HUES64 (cell line): ENCODE data around the gene MAPK10.

ENCODE experiments used
- H3K27ac ChIP-seq: 2 replicates; pipeline ENCODE4 v1.7.0; 2013; ENCODE audit warnings: low read depth, low read length, inconsistent platforms
- H3K27me3 ChIP-seq: 2 replicates; pipeline ENCODE4 v1.6.1; 2013; ENCODE audit warnings: mild to moderate bottlenecking, low read length; ENCODE audit not compliant: insufficient read depth
- H3K36me3 ChIP-seq: 2 replicates; pipeline ENCODE4 v1.6.1; 2013; ENCODE audit warnings: mild to moderate bottlenecking, low read length; ENCODE audit not compliant: insufficient read depth
- H3K4me1 ChIP-seq: 2 replicates; pipeline ENCODE4 v1.6.1; 2013; ENCODE audit warnings: mild to moderate bottlenecking, low read length, moderate library complexity; ENCODE audit not compliant: insufficient read depth
- H3K4me3 ChIP-seq: 2 replicates; pipeline ENCODE4 v1.5.1; 2013; ENCODE audit warnings: mild to moderate bottlenecking, low read length, moderate library complexity
- H3K9ac ChIP-seq: 2 replicates; pipeline ENCODE4 v1.6.1; 2013; ENCODE audit warnings: mild to moderate bottlenecking, low read depth, low read length
- H3K9me3 ChIP-seq: 2 replicates; pipeline ENCODE4 v1.6.1; 2013; ENCODE audit warnings: low read depth, low read length; ENCODE audit not compliant: insufficient read depth
- WGBS: fragments of 150-250, 120-280 bp; methylation state at CpG from one replicate; pipeline ENCODE4 v1.1.7; 2013; ENCODE audit warnings: missing lambda C conversion rate; 5-methylcytosine and 5-hydroxymethylcytosine counted together

MAPK10 gene

DNA sequence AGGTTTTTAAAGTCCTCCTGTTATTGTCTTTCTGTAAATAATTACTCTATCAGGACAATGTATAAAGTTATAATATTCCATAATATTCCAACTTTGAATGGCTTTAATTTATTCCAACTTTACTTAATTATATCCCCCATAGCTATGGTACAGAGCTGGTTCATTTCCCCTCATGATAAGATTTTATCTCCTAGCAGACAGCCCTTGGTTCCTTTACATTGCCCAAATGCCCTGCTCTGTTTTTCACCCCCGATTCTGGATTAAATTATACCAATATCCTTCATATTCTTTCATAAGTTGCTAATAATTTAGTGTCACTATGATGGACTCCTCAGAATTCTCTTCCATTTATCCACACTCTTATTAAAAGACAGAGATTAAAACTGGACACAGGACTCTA lies 340.5 kb downstream of the MAPK10 start:
- H3K4me1 ChIP-seq, result peaks cover 18% of the 10 kb centered on the region
- H3K9ac ChIP-seq, result no peak overlapping the region
- no peaks in the 10 kb centered on the region for H3K27me3 ChIP-seq
- H3K9me3 ChIP-seq, result no peaks in the 10 kb centered on the region
- WGBS, result 100% methylated on average over 1 of the region's 1 CpG
- no peak overlapping the region for H3K27ac ChIP-seq
- no peak overlapping the region for H3K4me3 ChIP-seq
- no peaks in the 10 kb centered on the region; the same call in 1 of the 2 replicates for H3K36me3 ChIP-seq

DNA sequence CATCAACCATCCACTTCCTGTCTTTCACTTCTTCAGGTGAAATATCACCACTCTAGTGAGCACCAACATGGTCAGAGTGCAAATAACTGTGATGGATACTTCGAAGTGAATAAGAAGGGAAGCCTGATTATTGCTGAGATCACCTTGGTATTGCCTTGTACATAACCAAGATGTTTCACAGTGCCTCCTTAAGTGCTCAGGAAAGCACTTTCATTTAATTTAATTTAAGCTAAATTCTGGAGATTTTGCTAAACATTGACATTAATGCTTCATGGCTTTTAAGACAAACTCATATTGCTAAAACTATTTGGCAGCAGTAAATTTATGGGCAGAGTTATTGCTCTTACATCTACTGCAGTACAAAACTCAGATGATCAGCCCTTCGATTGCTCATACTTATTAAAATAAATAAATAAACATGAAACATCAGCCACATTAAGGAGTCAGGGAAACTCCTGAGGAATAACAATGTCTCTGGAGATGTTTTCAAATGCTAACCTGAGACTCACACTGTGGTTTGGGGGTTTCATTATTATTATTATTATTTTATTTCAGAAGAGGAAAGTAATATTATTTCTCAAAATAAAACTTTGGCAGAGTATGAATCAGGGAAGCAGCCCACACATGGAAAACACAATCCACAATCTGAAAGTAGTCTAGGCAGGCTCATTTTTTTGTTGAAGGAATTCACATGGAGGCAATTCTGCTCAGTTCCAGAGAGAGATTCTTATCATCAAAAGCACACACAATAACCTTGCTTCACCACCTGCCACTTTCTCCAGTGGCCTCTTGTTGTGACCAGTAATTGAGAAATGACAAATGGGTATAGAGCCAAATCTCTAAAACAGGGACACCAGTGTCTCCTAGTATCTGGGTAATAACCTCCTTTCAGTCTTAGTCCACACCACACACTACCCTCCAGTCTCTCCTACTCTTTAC lies 344.2 kb downstream of the MAPK10 start:
- no peaks in the 10 kb centered on the region for H3K27me3 ChIP-seq
- no peak overlapping the region for H3K9ac ChIP-seq
- no peaks in the 10 kb centered on the region for H3K36me3 ChIP-seq
- H3K9me3 ChIP-seq, result no peaks in the 10 kb centered on the region
- 100% methylated on average over 1 of the region's 2 CpGs for WGBS
- H3K27ac ChIP-seq, result no peak overlapping the region
- H3K4me1 ChIP-seq, result peaks cover 25% of the 10 kb centered on the region
- no peak overlapping the region for H3K4me3 ChIP-seq

DNA sequence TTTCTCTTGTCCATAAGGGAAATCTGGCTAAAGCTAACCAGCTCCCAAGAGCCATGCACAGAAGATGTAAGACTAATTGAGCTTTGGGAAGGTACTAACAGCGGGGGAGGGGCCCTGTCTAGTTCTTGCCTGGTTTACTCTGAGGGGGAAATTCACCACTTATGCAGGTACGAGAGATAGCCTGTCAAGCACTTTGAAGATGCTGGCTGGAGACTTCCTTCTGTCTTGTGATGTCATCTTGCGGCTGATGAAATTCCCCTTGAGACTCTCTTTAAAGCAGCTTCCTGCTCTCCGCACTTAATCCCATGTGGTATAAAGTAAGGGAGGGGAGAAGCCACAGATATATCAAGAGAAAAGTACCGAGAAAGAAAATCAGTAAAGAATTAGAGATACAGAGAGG lies 345.3 kb downstream of the MAPK10 start:
- no peaks in the 10 kb centered on the region for H3K9me3 ChIP-seq
- no peak overlapping the region for H3K4me3 ChIP-seq
- peaks cover 25% of the 10 kb centered on the region for H3K4me1 ChIP-seq
- H3K9ac ChIP-seq, result no peak overlapping the region
- no peak overlapping the region for H3K27ac ChIP-seq
- no peaks in the 10 kb centered on the region for H3K27me3 ChIP-seq
- no peaks in the 10 kb centered on the region for H3K36me3 ChIP-seq
- WGBS, result 78% methylated on average over 4 of the region's 5 CpGs

DNA sequence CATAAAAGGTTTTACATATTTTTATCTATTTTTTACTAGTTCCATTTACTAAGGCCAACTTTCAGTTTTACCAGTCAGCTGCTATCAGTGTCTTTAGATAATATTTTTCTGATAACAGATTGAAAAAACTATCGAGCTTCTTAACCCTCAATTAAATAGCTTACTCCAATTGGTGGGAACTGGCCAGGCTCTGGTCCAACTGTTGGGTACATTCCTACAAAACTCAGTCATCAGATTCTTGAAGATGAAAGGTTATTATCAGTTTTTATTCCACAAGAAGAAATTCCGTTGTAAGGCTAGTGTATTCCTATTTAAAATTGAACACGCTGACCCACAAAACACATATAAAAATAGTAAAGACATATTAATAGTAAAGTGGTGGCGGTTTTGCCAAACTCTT lies 346.2 kb downstream of the MAPK10 start:
- WGBS, result 100% methylated on average over 2 of the region's 4 CpGs
- H3K4me1 ChIP-seq, result peaks cover 25% of the 10 kb centered on the region
- H3K27ac ChIP-seq, result no peak overlapping the region
- no peak overlapping the region for H3K4me3 ChIP-seq
- H3K9ac ChIP-seq, result no peak overlapping the region
- no peaks in the 10 kb centered on the region for H3K9me3 ChIP-seq
- no peaks in the 10 kb centered on the region for H3K36me3 ChIP-seq
- H3K27me3 ChIP-seq, result no peaks in the 10 kb centered on the region

DNA sequence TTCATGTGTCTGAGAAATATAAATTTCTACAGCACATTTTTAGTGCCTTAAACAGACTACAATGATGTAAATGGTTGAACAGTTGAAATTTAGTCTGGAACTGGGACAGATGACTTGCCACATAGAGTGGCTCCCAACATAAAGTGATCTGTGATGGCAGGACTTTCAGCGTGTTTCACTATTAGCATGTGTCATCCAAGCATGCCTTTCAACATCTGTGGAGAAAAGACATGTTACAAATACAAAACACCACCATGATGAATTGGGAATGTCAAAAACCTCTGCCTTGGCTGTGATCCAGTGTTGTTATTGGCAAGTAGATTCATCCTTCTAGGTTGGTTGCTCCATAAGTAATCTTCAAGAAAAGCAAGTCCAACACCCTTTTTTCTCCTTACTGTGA lies 348.7 kb downstream of the MAPK10 start:
- Histone ChIP-seq H3K27me3 (no peaks in the 10 kb centered on the region), H3K4me3 (no peak overlapping the region), H3K4me1 (peaks cover 25% of the 10 kb centered on the region), H3K27ac (no peak overlapping the region), H3K9ac (no peak overlapping the region), H3K9me3 (no peaks in the 10 kb centered on the region), H3K36me3 (no peaks in the 10 kb centered on the region)
- WGBS, result 88% methylated on average over 1 of the region's 1 CpG

DNA sequence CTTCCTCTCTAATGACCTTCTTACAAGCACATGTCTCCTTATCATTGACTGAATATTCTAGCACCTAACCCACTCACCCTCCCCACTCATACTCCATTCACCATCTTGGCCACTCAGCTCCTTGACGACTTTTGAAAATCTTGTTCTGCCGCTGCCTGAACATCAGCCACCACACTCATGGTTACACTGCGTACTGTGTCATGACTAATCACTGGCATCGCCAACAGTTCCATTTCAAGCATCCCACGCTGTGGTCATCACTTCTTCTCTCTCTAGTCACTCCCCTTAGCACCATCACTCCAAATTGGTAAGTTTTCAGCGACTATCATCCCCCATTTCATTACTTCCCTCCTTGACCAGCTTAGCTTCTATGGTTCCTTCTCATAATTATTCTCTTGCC lies 352.8 kb downstream of the MAPK10 start:
- WGBS, result 95% methylated on average over 6 of the region's 6 CpGs
- Histone ChIP-seq H3K27ac (no peak overlapping the region), H3K4me1 (no peaks in the 10 kb centered on the region), H3K9me3 (no peaks in the 10 kb centered on the region), H3K36me3 (no peaks in the 10 kb centered on the region), H3K4me3 (no peak overlapping the region), H3K27me3 (no peaks in the 10 kb centered on the region), H3K9ac (no peak overlapping the region)

DNA sequence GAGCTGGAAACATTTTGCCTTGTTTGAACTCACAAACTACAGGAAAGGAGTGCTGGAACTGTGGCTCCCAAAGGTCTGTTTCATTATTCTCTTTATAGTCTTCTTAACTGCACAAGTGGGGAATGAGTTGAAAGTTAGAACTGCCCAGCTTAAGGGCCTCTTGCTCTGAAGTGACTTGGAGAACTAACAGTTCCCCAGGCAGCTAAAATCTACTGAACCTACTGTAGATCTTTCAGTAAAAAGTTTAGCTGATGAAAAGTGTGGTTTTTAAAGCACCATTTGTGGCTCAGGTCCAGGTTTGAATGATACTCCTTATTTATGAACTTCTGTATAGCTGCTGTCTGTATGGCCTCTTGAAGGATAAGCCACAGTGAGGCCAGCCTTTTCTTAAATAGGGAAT lies 353.8 kb downstream of the MAPK10 start:
- no peak overlapping the region for H3K27ac ChIP-seq
- H3K4me3 ChIP-seq, result no peak overlapping the region
- H3K9ac ChIP-seq, result no peak overlapping the region
- no peaks in the 10 kb centered on the region for H3K9me3 ChIP-seq
- H3K27me3 ChIP-seq, result no peaks in the 10 kb centered on the region
- no peaks in the 10 kb centered on the region for H3K36me3 ChIP-seq
- H3K4me1 ChIP-seq, result no peaks in the 10 kb centered on the region

DNA sequence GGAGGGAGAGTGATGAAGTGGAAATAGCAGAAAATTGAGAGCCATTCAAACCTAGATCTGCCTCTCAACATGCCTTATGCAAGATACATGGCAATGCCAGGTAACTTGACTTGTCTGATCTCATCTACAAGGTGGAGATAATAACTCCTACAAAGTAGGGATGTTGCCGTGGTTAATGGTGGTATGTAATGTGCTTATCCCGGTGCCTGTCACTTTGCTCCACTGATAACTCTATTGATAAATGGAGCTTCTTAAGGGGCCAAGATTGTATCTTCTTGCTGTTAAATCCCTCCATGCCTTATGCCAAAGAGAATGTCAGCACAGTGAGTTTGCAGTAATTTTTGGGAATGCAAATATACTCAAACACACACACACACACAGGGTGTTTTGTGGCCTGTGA lies 355.8 kb downstream of the MAPK10 start:
- Histone ChIP-seq H3K27ac (no peak overlapping the region), H3K4me3 (no peak overlapping the region), H3K4me1 (no peaks in the 10 kb centered on the region), H3K9ac (no peak overlapping the region), H3K9me3 (no peaks in the 10 kb centered on the region), H3K36me3 (no peaks in the 10 kb centered on the region), H3K27me3 (no peaks in the 10 kb centered on the region)
- WGBS, result 84% methylated on average over 2 of the region's 2 CpGs

DNA sequence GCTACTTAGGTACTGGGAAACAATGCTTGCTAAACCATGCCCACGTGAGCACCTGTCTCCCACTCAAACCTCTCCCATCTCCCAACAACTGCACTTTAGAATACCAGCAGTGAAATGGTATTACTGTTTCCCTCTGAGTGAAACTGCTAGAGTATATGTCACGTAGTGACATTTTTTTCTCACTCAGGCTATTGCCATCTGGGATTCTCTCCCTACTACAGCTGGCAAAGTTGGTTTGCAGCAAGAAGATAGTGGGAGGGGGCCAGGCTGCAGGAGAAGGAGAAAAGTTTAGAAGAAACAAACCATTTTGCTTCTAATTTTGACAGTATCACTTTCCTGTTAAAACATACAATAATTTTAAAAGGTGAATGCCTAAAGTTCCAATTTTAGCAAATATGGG lies 358.3 kb downstream of the MAPK10 start:
- H3K36me3 ChIP-seq, result no peaks in the 10 kb centered on the region
- no peak overlapping the region for H3K9ac ChIP-seq

DNA sequence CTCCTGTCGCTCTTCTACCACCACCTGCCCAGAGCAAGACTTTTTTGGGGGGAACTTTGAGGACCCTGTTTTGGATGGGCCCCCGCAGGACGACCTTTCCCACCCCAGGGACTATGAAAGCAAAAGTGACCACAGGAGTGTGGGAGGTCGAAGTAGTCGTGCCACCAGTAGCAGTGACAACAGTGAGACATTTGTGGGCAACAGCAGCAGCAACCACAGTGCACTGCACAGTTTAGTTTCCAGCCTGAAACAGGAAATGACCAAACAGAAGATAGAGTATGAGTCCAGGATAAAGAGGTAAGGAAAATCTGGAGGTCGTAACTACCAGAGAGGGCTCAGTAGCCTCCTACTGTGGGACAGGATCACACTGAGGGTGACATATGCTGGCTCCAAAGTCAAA lies 364.5 kb downstream of the MAPK10 start:
- Histone ChIP-seq H3K4me1 (no peaks in the 10 kb centered on the region), H3K36me3 (no peaks in the 10 kb centered on the region), H3K27ac (no peak overlapping the region), H3K9ac (no peak overlapping the region), H3K27me3 (no peaks in the 10 kb centered on the region), H3K4me3 (no peak overlapping the region), H3K9me3 (no peaks in the 10 kb centered on the region)
- 92% methylated on average over 6 of the region's 6 CpGs for WGBS

More for the DNA sequence above, 358.3 kb downstream of the MAPK10 start:
- H3K27ac ChIP-seq, result no peak overlapping the region
- H3K9me3 ChIP-seq, result no peaks in the 10 kb centered on the region
- H3K4me1 ChIP-seq, result no peaks in the 10 kb centered on the region
- 88% methylated on average over 2 of the region's 2 CpGs for WGBS
- H3K27me3 ChIP-seq, result no peaks in the 10 kb centered on the region
- H3K4me3 ChIP-seq, result no peak overlapping the region

DNA sequence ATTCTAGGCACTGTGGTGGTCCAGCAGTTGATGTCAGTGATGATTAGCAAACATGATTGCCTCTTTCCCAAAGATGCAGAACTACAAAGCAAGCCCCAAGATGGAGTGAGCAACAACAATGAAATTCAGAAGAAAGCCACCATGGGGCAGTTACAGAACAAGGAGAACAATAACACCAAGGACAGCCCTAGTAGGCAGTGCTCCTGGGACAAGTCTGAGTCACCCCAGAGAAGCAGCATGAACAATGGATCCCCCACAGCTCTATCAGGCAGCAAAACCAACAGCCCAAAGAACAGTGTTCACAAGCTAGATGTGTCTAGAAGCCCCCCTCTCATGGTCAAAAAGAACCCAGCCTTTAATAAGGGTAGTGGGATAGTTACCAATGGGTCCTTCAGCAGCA lies 365.3 kb downstream of the MAPK10 start:
- no peak overlapping the region for H3K9ac ChIP-seq
- H3K27me3 ChIP-seq, result no peaks in the 10 kb centered on the region
- no peaks in the 10 kb centered on the region for H3K4me1 ChIP-seq
- no peak overlapping the region for H3K27ac ChIP-seq
- H3K4me3 ChIP-seq, result no peak overlapping the region
- no peaks in the 10 kb centered on the region for H3K36me3 ChIP-seq
- no peaks in the 10 kb centered on the region for H3K9me3 ChIP-seq

DNA sequence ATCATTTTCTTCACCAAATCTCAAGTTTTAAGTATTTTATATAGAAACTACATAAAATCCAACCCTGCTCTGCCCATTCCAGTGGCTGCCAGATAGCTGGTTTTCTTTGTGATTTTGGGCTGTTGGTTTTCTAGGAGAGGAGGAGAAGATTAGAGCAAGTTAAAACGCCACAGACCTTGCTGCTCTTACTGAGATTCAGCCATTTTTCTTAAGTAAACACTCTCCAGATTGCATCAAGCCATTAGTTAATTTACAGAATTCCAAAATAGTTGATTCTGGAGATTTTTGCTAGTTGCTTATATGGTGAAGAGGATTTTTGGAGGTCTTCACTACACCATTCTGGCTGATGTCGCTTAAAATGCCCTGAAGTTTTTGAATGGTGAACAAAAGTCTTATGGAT lies 366.2 kb downstream of the MAPK10 start:
- no peaks in the 10 kb centered on the region for H3K27me3 ChIP-seq
- no peaks in the 10 kb centered on the region for H3K36me3 ChIP-seq
- H3K9ac ChIP-seq, result no peak overlapping the region
- no peaks in the 10 kb centered on the region for H3K4me1 ChIP-seq
- H3K9me3 ChIP-seq, result no peaks in the 10 kb centered on the region
- 95% methylated on average over 1 of the region's 2 CpGs for WGBS
- H3K4me3 ChIP-seq, result no peak overlapping the region
- H3K27ac ChIP-seq, result no peak overlapping the region
